Prostate gland (tissue), 2 donors: ENCODE results near the gene LRRC2.

Experiments
- CTCF ChIP-seq, 4 experiments: fragments of 200-600 bp in 2 of 4; fragments of 450-650 bp in 2 of 4; sonication (generic) in 2 of 4; IDR thresholded peaks; 1 replicate in 3 of 4; 2 replicates in 1 of 4; pipeline ENCODE4 v1.5.1; 2016 to 2019; ENCODE audit warnings: antibody characterized with exemption in 4 of 4, mild to moderate bottlenecking in 2 of 4, moderate library complexity in 2 of 4
- POLR2A ChIP-seq: fragments of 450-650 bp; IDR thresholded peaks from one replicate; pipeline ENCODE4 v1.6.1; 2016; ENCODE audit warnings: antibody characterized with exemption, mild to moderate bottlenecking
- POLR2AphosphoS5 ChIP-seq: sonication (generic); formaldehyde crosslinking; IDR thresholded peaks from one replicate; pipeline ENCODE4 v1.6.1; 2017; ENCODE audit warnings: antibody characterized with exemption

GRCh38 chr3:46541835-46542234, 24.3 kb downstream of the LRRC2 start:
- TF ChIP-seq CTCF (IDR thresholded peaks at IDR 0.05) (no peak), POLR2A (no peak), POLR2AphosphoS5 (no peak)
